ENCODE measurements around the gene EPB41L1. TPM values are rescaled to one million over a fixed set of nuclear protein-coding genes. Genes with fewer than 3 reads are reported as not detected.

The EPB41L1 gene
- total RNA-seq, 1 experiment from 2014 or later: 8.6 TPM

DNA sequence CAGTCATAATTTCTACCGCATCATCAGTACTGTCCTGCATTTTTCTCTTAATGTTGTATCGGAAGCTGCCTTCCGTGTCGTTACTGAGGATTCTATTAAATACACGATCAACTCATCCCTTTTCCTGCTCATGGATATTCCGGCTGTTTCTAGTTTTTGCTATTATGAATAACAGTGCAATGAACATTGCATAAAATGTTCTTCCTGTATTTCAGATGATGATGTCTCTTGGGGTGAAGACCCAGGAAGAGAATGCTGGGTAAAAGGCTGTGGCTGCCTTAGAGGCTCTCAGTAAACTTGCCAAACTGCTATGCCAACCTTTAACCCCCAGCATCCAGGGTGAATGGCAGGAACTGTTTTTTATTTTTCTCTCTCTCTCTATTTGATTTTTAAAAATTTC, 24.1 kb upstream of the EPB41L1 start:
- in situ Hi-C loops (cut with HindIII; ENCODE audit: low pct_unique_long_range_greater_than_20kb, low sequenced_read_pairs): no loop called here

DNA sequence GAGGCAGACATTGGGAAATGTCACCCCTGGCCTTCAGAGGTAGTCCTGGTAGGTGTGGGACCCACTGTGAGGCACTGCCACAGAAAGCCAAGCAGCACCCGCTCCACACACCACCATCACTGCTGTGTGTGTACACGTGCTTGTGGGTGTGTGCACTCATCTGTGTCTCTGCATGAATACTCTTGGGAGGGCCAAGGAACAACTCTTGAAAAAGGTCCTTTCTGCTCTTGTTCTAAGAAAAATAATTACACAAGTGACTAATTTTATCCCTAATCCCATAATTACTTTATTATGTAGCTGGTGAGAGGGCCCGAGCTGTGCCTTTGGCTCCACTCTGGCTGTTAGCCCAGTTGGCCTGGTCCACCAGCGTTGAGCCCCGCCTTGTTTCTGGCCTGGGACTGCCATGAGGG, 21.7 kb upstream of the EPB41L1 start:
- CTCF ChIA-PET: interaction anchor here (0.9 kb wide), 1 partner anchor 142 kb away, joined by 3 read pairs; no protein-coding TSS in a partner anchor

More for the DNA sequence above, 24.1 kb upstream of the EPB41L1 start:
- H3K9me3 ChIP-seq (ENCODE audit: control insufficient read depth, insufficient read depth, low read depth, low read length): no peaks in the 10 kb centered on the region
- no peak overlapping the region for H3K27ac ChIP-seq (ENCODE audit: low read length)
- TF ChIP-seq, protein P1, sequence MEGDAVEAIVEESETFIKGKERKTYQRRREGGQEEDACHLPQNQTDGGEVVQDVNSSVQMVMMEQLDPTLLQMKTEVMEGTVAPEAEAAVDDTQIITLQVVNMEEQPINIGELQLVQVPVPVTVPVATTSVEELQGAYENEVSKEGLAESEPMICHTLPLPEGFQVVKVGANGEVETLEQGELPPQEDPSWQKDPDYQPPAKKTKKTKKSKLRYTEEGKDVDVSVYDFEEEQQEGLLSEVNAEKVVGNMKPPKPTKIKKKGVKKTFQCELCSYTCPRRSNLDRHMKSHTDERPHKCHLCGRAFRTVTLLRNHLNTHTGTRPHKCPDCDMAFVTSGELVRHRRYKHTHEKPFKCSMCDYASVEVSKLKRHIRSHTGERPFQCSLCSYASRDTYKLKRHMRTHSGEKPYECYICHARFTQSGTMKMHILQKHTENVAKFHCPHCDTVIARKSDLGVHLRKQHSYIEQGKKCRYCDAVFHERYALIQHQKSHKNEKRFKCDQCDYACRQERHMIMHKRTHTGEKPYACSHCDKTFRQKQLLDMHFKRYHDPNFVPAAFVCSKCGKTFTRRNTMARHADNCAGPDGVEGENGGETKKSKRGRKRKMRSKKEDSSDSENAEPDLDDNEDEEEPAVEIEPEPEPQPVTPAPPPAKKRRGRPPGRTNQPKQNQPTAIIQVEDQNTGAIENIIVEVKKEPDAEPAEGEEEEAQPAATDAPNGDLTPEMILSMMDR (IDR thresholded peaks at IDR 0.05): no peak
- H3K36me3 ChIP-seq (ENCODE audit: control insufficient read depth, insufficient read depth, low read length): no peaks in the 10 kb centered on the region
- ChIA-PET POLR2A (no interaction called here), CTCF (interaction anchor here (0.6 kb wide), 2 partner anchors 26 to 138 kb away, joined by 3 to 5 read pairs; no protein-coding TSS in a partner anchor)
- H3K4me1 ChIP-seq (ENCODE audit: control insufficient read depth, insufficient read depth, low read length): no peaks in the 10 kb centered on the region
- no peak overlapping the region for H3K4me3 ChIP-seq (ENCODE audit: low read depth in 2 of 2, low read length in 2 of 2)
- no peak for ATAC-seq
- intact Hi-C loops (cut with micrococcal nuclease; ENCODE audit: unreplicated experiment): no loop called here
- no peak for DNase-seq (ENCODE audit: low read depth, low spot score)
- H3K27me3 ChIP-seq (ENCODE audit: control insufficient read depth, insufficient read depth, low read length): no peaks in the 10 kb centered on the region
- BruUV-seq (replicated peaks): no TSS peak

More for the DNA sequence above, 21.7 kb upstream of the EPB41L1 start:
- Histone ChIP-seq H3K27ac (ENCODE audit: low read length) (no peak overlapping the region), H3K27me3 (ENCODE audit: control insufficient read depth, insufficient read depth, low read length) (no peaks in the 10 kb centered on the region), H3K36me3 (ENCODE audit: control insufficient read depth, insufficient read depth, low read length) (no peaks in the 10 kb centered on the region), H3K4me3 (ENCODE audit: low read depth in 2 of 2, low read length in 2 of 2) (no peak overlapping the region), H3K9me3 (ENCODE audit: control insufficient read depth, insufficient read depth, low read depth, low read length) (no peaks in the 10 kb centered on the region), H3K4me1 (ENCODE audit: control insufficient read depth, insufficient read depth, low read length) (no peaks in the 10 kb centered on the region)
- no TSS peak for BruUV-seq (replicated peaks)
- POLR2A ChIA-PET: no interaction called here
- DNase-seq (ENCODE audit: low read depth, low spot score) (no peak), ATAC-seq (no peak)
- intact Hi-C loops (cut with micrococcal nuclease; ENCODE audit: unreplicated experiment): no loop called here
- in situ Hi-C loops (cut with HindIII; ENCODE audit: low pct_unique_long_range_greater_than_20kb, low sequenced_read_pairs): no loop called here
- TF ChIP-seq, protein P1 (IDR thresholded peaks at IDR 0.05): no peak
- no peak for TF ChIP-seq SIN3A (IDR thresholded peaks at IDR 0.05; ENCODE audit: borderline replicate concordance, insufficient read depth, low read depth, low read length)
- TF ChIP-seq, protein P2, sequence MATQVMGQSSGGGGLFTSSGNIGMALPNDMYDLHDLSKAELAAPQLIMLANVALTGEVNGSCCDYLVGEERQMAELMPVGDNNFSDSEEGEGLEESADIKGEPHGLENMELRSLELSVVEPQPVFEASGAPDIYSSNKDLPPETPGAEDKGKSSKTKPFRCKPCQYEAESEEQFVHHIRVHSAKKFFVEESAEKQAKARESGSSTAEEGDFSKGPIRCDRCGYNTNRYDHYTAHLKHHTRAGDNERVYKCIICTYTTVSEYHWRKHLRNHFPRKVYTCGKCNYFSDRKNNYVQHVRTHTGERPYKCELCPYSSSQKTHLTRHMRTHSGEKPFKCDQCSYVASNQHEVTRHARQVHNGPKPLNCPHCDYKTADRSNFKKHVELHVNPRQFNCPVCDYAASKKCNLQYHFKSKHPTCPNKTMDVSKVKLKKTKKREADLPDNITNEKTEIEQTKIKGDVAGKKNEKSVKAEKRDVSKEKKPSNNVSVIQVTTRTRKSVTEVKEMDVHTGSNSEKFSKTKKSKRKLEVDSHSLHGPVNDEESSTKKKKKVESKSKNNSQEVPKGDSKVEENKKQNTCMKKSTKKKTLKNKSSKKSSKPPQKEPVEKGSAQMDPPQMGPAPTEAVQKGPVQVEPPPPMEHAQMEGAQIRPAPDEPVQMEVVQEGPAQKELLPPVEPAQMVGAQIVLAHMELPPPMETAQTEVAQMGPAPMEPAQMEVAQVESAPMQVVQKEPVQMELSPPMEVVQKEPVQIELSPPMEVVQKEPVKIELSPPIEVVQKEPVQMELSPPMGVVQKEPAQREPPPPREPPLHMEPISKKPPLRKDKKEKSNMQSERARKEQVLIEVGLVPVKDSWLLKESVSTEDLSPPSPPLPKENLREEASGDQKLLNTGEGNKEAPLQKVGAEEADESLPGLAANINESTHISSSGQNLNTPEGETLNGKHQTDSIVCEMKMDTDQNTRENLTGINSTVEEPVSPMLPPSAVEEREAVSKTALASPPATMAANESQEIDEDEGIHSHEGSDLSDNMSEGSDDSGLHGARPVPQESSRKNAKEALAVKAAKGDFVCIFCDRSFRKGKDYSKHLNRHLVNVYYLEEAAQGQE (IDR thresholded peaks at IDR 0.05; ENCODE audit: insufficient read depth in 1 of 2, low read depth in 2 of 2, low read length in 1 of 2): no peak
- TF ChIP-seq TCF7L2 (IDR thresholded peaks at IDR 0.05; ENCODE audit: low read depth, low read length): no peak
- TF ChIP-seq POLR2AphosphoS5 (IDR thresholded peaks at IDR 0.05; ENCODE audit: low read depth, low read length): no peak

Measured in Panc1 (cell line).